GM23248 (cell line): ENCODE results near the gene EML5. TPM values are rescaled to one million over a fixed set of nuclear protein-coding genes. Genes with fewer than 3 reads are reported as not detected.
A peak's percentile ranks its signal among the peaks of the same experiment; 100 is the strongest.

Experiments used
- DNase-seq: peaks from one replicate; pipeline ENCODE4 v3.0.0-alpha.2; 2015
- H2AFZ ChIP-seq: fragments of 200-600 bp; sonication (generic); 2 replicates; pipeline ENCODE4 v1.6.1; 2016; ENCODE audit warnings: antibody characterized with exemption
- H3F3A ChIP-seq: fragments of 200-600 bp; sonication (generic); 2 replicates; pipeline ENCODE4 v1.6.1; 2016; ENCODE audit warnings: mild to moderate bottlenecking, antibody characterized with exemption, mixed run types; ENCODE audit not compliant: insufficient read depth
- H3K27ac ChIP-seq: fragments of 200-600 bp; sonication (generic); 2 replicates; pipeline ENCODE4 v1.5.1; 2016; ENCODE audit warnings: mild to moderate bottlenecking
- H3K27me3 ChIP-seq: fragments of 200-600 bp; sonication (generic); replicated peaks from 2 replicates; pipeline ENCODE4 v1.6.1; 2016; ENCODE audit warnings: mild to moderate bottlenecking; ENCODE audit not compliant: insufficient read depth
- H3K36me3 ChIP-seq: fragments of 200-600 bp; sonication (generic); 2 replicates; pipeline ENCODE4 v1.6.1; 2016; ENCODE audit warnings: low read depth, mild to moderate bottlenecking
- H3K4me1 ChIP-seq: fragments of 200-600 bp; sonication (generic); 2 replicates; pipeline ENCODE4 v1.6.1; 2016; ENCODE audit warnings: mild to moderate bottlenecking; ENCODE audit not compliant: insufficient read depth
- H3K4me2 ChIP-seq: fragments of 200-600 bp; sonication (generic); one replicate; pipeline ENCODE4 v1.6.1; 2016; ENCODE audit warnings: mild to moderate bottlenecking; ENCODE audit not compliant: unreplicated experiment
- H3K4me3 ChIP-seq: fragments of 200-600 bp; sonication (generic); 2 replicates; pipeline ENCODE4 v1.5.1; 2016; ENCODE audit warnings: mild to moderate bottlenecking
- H3K79me2 ChIP-seq: fragments of 200-600 bp; sonication (generic); 2 replicates; pipeline ENCODE4 v1.6.1; 2016; ENCODE audit warnings: mild to moderate bottlenecking; ENCODE audit not compliant: insufficient read depth
- H3K9ac ChIP-seq: fragments of 200-600 bp; sonication (generic); 2 replicates; pipeline ENCODE4 v1.6.1; 2016; ENCODE audit warnings: mild to moderate bottlenecking
- H3K9me2 ChIP-seq: fragments of 200-600 bp; sonication (generic); 2 replicates; pipeline ENCODE4 v1.6.1; 2016; ENCODE audit warnings: mixed run types, mild to moderate bottlenecking, moderate library complexity; ENCODE audit not compliant: insufficient read depth
- H3K9me3 ChIP-seq: fragments of 200-600 bp; sonication (generic); one replicate; pipeline ENCODE4 v1.6.1; 2017; ENCODE audit warnings: low read depth
- H4K20me1 ChIP-seq: fragments of 200-600 bp; sonication (generic); 2 replicates; pipeline ENCODE4 v1.6.0; 2016; ENCODE audit not compliant: insufficient read depth
- EZH2 ChIP-seq: fragments of 200-600 bp; sonication (generic); IDR thresholded peaks from 2 replicates; pipeline ENCODE4 v1.6.1; 2018; ENCODE audit warnings: antibody characterized with exemption, mild to moderate bottlenecking; ENCODE audit not compliant: insufficient read depth, poor library complexity, severe bottlenecking
- EZH2phosphoT487 ChIP-seq: fragments of 200-600 bp; sonication (generic); IDR thresholded peaks from 2 replicates; pipeline ENCODE4 v1.6.1; 2018; ENCODE audit warnings: antibody characterized with exemption, moderate library complexity, mild to moderate bottlenecking, low read depth; ENCODE audit not compliant: insufficient read depth
- WGBS, 2 experiments: methylation state at CpG; one replicate each; pipeline ENCODE4 v1.1.6; 2015 to 2017; ENCODE audit warnings: low lambda C conversion rate in 2 of 2, low coverage in 1 of 2; ENCODE audit errors: missing lambda C conversion rate in 2 of 2; 5-methylcytosine and 5-hydroxymethylcytosine counted together
- in situ Hi-C: fragments of 300-500 bp; cut with MboI; formaldehyde crosslinking; loops from 2 replicates; pipeline ENCODE4 v1.15.0; 2020
- polyA plus RNA-seq: library from polyadenylated mRNA; unstranded; fragments of >200 nt; fragmentation: Nextera tagmentation; extraction: Ambion mirVana; gene quantifications from 2 replicates; pipeline ENCODE4 v1.2.1, GENCODE V29; 2016
- total RNA-seq: library from RNA; depleted of rRNA; stranded (reverse); fragments of >200 nt; shearing (Covaris generic); gene quantifications from 2 replicates; pipeline ENCODE4 v1.2.3, GENCODE V29; 2014

Gene EML5
- total and polyA plus RNA-seq, 2 experiments from 2014 or later: under 0.01 to 0.25 TPM

- Histone ChIP-seq H3K9me3 (no peaks in the 10 kb centered on the region), H3K4me3 (no peak overlapping the region), H3K9me2 (no peaks in the 10 kb centered on the region), H2AFZ (no peak overlapping the region), H3K36me3 (no peaks in the 10 kb centered on the region), H3K79me2 (no peaks in the 10 kb centered on the region), H3K9ac (no peak overlapping the region), H3K27ac (no peak overlapping the region), H3F3A (no peaks in the 10 kb centered on the region), H3K4me2 (no peak overlapping the region), H4K20me1 (no peaks in the 10 kb centered on the region), H3K4me1 (no peaks in the 10 kb centered on the region), H3K27me3 (peaks cover 37% of the 10 kb centered on the region)
- WGBS, 2 experiments: 49 to 68% methylated on average over 4 of the region's 4 CpGs
- no peak for TF ChIP-seq EZH2
- TF ChIP-seq EZH2phosphoT487: no peak
- no peak for DNase-seq
- in situ Hi-C loops: no loop called here
Observed at GRCh38 chr14:88786715-88787114, 6.0 kb downstream of the EML5 start.

DNA sequence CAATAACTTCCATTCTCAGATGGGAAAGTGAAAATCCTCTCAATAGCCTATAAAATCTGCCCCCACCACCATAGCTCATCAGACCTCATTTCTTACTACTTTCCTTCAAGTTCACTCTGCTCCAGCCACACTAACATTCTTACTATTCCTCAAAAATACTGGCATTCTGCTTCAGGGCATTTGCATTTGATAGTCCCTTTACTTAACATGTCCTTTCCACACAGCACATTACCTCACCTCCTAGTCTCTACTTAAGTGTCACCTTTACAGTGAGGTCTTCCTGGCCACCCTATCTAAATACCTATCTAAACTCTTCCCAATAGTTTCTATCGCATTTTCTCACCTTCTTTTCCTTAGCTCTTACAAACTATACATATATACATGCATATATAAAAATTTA, 6.8 kb downstream of the EML5 start:
- 38 to 51% methylated on average over 1 of the region's 1 CpG for WGBS, 2 experiments
- no peaks in the 10 kb centered on the region for H3K9me3 ChIP-seq
- TF ChIP-seq EZH2phosphoT487: no peak

DNA sequence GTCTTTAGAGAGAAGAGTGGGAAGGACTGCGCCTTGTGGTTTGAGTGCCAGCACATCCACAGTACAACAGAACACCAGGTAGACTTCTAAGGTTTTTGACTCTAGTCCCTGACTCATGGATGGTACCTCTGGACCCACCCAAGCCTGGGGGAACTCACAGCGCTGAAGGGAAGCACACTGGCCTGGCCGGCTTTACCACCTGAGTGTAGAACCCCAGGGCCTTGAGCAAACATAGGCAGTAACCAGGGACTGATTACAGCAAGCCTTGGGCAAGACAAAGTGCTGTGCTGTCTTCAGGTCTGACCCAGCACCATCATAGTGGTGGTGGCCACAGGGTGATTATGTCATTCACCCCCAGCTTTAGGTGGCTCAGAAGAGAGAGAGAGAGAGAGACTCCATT, 17.2 kb downstream of the EML5 start:
- H2AFZ ChIP-seq: no peak overlapping the region
- no peak for DNase-seq

More for the DNA sequence above, 6.8 kb downstream of the EML5 start:
- Histone ChIP-seq H3K9ac (no peak overlapping the region), H3K4me3 (no peak overlapping the region), H3K9me2 (no peaks in the 10 kb centered on the region), H2AFZ (no peak overlapping the region), H3K27ac (no peak overlapping the region), H3K79me2 (no peaks in the 10 kb centered on the region), H3K27me3 (peaks cover 35% of the 10 kb centered on the region), H3K36me3 (no peaks in the 10 kb centered on the region), H3K4me2 (no peak overlapping the region), H4K20me1 (no peaks in the 10 kb centered on the region), H3K4me1 (no peaks in the 10 kb centered on the region), H3F3A (no peaks in the 10 kb centered on the region)
- no peak for DNase-seq
- in situ Hi-C loops: no loop called here

GRCh38 chr14:88770736-88771135, 22.0 kb downstream of the EML5 start:
- Histone ChIP-seq H3K4me1 (no peaks in the 10 kb centered on the region), H3K9me3 (no peaks in the 10 kb centered on the region), H3F3A (no peaks in the 10 kb centered on the region), H3K4me2 (no peak overlapping the region), H3K9ac (no peak overlapping the region), H3K79me2 (no peaks in the 10 kb centered on the region), H3K4me3 (no peak overlapping the region), H3K9me2 (no peaks in the 10 kb centered on the region), H3K27me3 (no peaks in the 10 kb centered on the region; the same call in 1 of the 2 replicates), H3K27ac (no peak overlapping the region), H2AFZ (no peak overlapping the region), H3K36me3 (no peaks in the 10 kb centered on the region), H4K20me1 (no peaks in the 10 kb centered on the region)
- in situ Hi-C loops: no loop called here
- TF ChIP-seq EZH2: no peak
- DNase-seq: no peak

More for the DNA sequence above, 17.2 kb downstream of the EML5 start:
- H3K9me3 ChIP-seq: no peaks in the 10 kb centered on the region
- H3K27ac ChIP-seq: no peak overlapping the region
- TF ChIP-seq EZH2phosphoT487 (no peak), EZH2 (no peak)
- no peaks in the 10 kb centered on the region for H3F3A ChIP-seq
- H4K20me1 ChIP-seq: no peaks in the 10 kb centered on the region
- no peak overlapping the region for H3K9ac ChIP-seq
- in situ Hi-C loops: no loop called here
- H3K4me2 ChIP-seq: no peak overlapping the region
- no peaks in the 10 kb centered on the region for H3K4me1 ChIP-seq
- H3K79me2 ChIP-seq: no peaks in the 10 kb centered on the region
- no peak overlapping the region for H3K4me3 ChIP-seq
- 43 to 46% methylated on average over 3 of the region's 3 CpGs for WGBS, 2 experiments
- no peaks in the 10 kb centered on the region for H3K36me3 ChIP-seq
- H3K27me3 ChIP-seq: peaks cover 19% of the 10 kb centered on the region; the same call in 1 of the 2 replicates
- no peaks in the 10 kb centered on the region for H3K9me2 ChIP-seq

- 25 to 39% methylated on average over 2 of the region's 2 CpGs for WGBS, 2 experiments
- Histone ChIP-seq H3K9me3 (no peaks in the 10 kb centered on the region), H3F3A (no peaks in the 10 kb centered on the region), H3K4me2 (no peak overlapping the region), H3K4me3 (no peak overlapping the region), H4K20me1 (no peaks in the 10 kb centered on the region), H3K27ac (no peak overlapping the region), H3K36me3 (no peaks in the 10 kb centered on the region), H3K9ac (no peak overlapping the region), H3K79me2 (no peaks in the 10 kb centered on the region), H3K9me2 (no peaks in the 10 kb centered on the region), H2AFZ (no peak overlapping the region), H3K4me1 (no peaks in the 10 kb centered on the region), H3K27me3 (no peaks in the 10 kb centered on the region)
- peak; percentile 7 for DNase-seq
- no peak for TF ChIP-seq EZH2phosphoT487
- no peak for TF ChIP-seq EZH2
- in situ Hi-C loops: no loop called here
Observed at GRCh38 chr14:88765130-88765529, 27.6 kb downstream of the EML5 start.
